NT2/D1 (cell line): Measurements from ENCODE around the gene HACE1.

Source experiments
- YY1 ChIP-seq: IDR thresholded peaks from 2 replicates; pipeline ENCODE4 v1.6.1; 2011; ENCODE audit not compliant: insufficient read length, insufficient read depth
- ZNF274 ChIP-seq: IDR thresholded peaks from 2 replicates; pipeline ENCODE4 v1.6.1; 2011; ENCODE audit warnings: mild to moderate bottlenecking, low read depth, low read length

GRCh38 chr6:104896914-104897313 is 37.2 kb upstream of the HACE1 start:
- no peak for TF ChIP-seq YY1
- TF ChIP-seq ZNF274: no peak
